Small intestine (tissue), 7 donors: ENCODE data around the gene ARHGEF28. TPM values are rescaled to one million over a fixed set of nuclear protein-coding genes. Genes with fewer than 3 reads are reported as not detected.

Source experiments
- DNase-seq, 2 donors: peaks; one replicate each; pipeline versions ENCODE4 v3.0.0 to v3.0.0-alpha.2; 2013
- FAIRE-seq: peaks from 2 replicates; lab custom pipeline; 2012; peaks lifted over from hg19 to GRCh38; lab: Jason Lieb, UNC
- H3K27ac ChIP-seq, 3 donors: one replicate each; pipeline ENCODE4 v1.5.1; 2013; ENCODE audit warnings: low read length in 2 of 3, mild to moderate bottlenecking in 2 of 3, control low read depth in 1 of 3, inconsistent platforms in 1 of 3, low read depth in 1 of 3, moderate library complexity in 1 of 3
- H3K27me3 ChIP-seq, 3 donors: one replicate each; pipeline ENCODE4 v1.6.1; 2013; ENCODE audit warnings: low read length in 3 of 3, inconsistent platforms in 1 of 3; ENCODE audit not compliant: control insufficient read depth in 3 of 3, insufficient read depth in 3 of 3
- H3K36me3 ChIP-seq, 3 donors: one replicate each; pipeline ENCODE4 v1.6.1; 2013; ENCODE audit warnings: low read length in 3 of 3, inconsistent platforms in 1 of 3, low read depth in 1 of 3, mild to moderate bottlenecking in 1 of 3, moderate library complexity in 1 of 3; ENCODE audit not compliant: control insufficient read depth in 3 of 3, insufficient read depth in 2 of 3
- H3K4me1 ChIP-seq, 3 donors: one replicate each; pipeline ENCODE4 v1.6.1; 2013; ENCODE audit warnings: low read length in 2 of 3, inconsistent platforms in 1 of 3, low read depth in 1 of 3, mild to moderate bottlenecking in 1 of 3, moderate library complexity in 1 of 3; ENCODE audit not compliant: control insufficient read depth in 3 of 3, insufficient read depth in 2 of 3
- H3K4me3 ChIP-seq, 3 donors: one replicate each; pipeline ENCODE4 v1.5.1; 2013; ENCODE audit warnings: low read length in 3 of 3, control low read depth in 1 of 3, inconsistent platforms in 1 of 3, low read depth in 1 of 3, mild to moderate bottlenecking in 1 of 3, moderate library complexity in 1 of 3
- H3K9me3 ChIP-seq, 2 donors: one replicate each; pipeline ENCODE4 v1.6.1; 2013; ENCODE audit warnings: low read depth in 1 of 2, low read length in 1 of 2; ENCODE audit not compliant: control insufficient read depth in 2 of 2, insufficient read depth in 1 of 2
- whole genome bisulfite sequencing, 3 donors: extraction: QIAGEN DNeasy Blood & Tissue Kit; methylation state at CpG; one replicate each; pipeline ENCODE4 v1.1.7; 2013; 5-methylcytosine and 5-hydroxymethylcytosine counted together
- polyA plus RNA-seq, 4 donors: library from polyadenylated mRNA; stranded (reverse) in 3 of 4; unstranded in 1 of 4; fragments of 200-250 nt in 3 of 4; fragments of 120-200 nt in 1 of 4; gene quantifications; one replicate each; pipeline versions ENCODE4 v1.2.1 to v1.2.3, GENCODE V29; 2013
- donor health status: healthy with polysubstance abuse.
- donor health status: control.
- donor health status: control.
- donor health status: Bipolar disorder and iron deficiency.
- donor health status: healthy.

The ARHGEF28 gene
- polyA plus RNA-seq, 4 donors, result 1.1 to 16.5 (median 2.7) TPM

DNA sequence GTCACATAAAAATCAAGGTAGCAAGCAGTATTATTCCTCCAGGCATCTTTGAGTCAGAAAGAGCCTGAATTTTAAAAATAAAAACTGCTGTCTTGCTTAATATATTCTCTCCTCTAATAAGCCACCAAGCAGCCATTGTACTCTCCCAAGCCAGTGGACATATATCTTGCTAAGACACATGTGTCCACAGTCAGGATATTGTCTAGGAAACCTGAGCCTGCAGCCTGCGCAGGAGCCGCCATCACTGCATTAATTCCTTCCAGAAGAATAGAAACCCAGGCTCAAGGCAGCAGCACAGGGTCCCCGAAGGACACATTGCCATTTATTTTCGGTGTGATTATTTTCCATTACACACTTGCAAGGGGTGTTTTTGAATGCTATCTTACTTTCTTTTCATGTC lies 345.3 kb downstream of the ARHGEF28 start:
- H3K4me1 ChIP-seq, result no peaks in the 10 kb centered on the region
- no peaks in the 10 kb centered on the region for H3K36me3 ChIP-seq
- DNase-seq (no peak), FAIRE-seq (no peak)
- peaks cover 0 to 2% (median 0%) of the 10 kb centered on the region in 3 donors for H3K27me3 ChIP-seq
- H3K9me3 ChIP-seq, result no peaks in the 10 kb centered on the region
- no peak overlapping the region for H3K27ac ChIP-seq
- WGBS, 3 donors, result 87 to 95% (median 92%) methylated on average over 4 of the region's 4 CpGs
- no peak overlapping the region for H3K4me3 ChIP-seq

DNA sequence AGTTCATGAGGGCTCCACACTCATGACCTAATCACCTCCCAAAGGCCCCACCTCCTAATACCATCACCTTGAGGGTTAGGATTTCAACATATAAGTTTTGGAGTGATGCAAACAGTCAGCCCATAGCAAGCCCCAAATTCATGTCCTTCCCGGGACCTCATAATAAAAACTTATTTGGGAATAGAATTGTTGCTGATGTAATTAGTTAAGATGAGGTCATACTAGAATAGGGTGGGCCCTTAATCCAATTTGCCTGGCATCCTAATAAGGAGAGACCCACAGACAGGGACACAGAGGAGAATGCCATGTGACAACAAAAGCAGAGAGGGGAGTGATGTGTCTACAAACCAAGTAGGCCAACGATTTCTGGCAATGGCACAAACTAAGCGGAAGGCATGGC lies 347.1 kb downstream of the ARHGEF28 start:
- Histone ChIP-seq H3K27ac (no peak overlapping the region), H3K9me3 (no peaks in the 10 kb centered on the region), H3K27me3 (peaks cover 0 to 2% (median 0%) of the 10 kb centered on the region in 3 donors), H3K4me1 (no peaks in the 10 kb centered on the region), H3K4me3 (no peak overlapping the region), H3K36me3 (no peaks in the 10 kb centered on the region)
- DNase-seq (no peak), FAIRE-seq (no peak)
- 88 to 91% (median 90%) methylated on average over 3 of the region's 3 CpGs for WGBS, 3 donors

DNA sequence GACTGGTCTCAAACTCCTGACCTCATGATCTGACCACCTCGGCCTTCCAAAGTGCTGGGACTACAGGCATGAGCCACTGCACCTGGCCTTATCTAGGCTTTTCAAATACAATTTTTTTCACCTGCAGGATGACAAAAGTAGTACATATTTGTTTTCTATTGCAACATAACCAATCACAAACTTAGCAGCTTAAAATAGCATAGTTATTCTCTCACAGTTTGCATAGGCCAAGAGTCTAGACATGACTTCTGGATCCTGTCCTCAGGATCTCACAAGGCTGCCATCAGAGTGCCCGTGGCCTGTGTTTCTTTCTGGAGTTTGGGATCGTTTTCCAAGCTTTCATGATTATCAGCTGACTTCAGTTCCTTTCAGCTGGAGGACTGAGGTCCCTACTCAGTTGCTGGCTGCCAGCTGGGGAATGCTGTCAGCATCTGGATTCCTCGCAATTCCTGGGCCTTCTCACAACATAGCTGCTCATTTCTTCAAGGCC lies 348.9 kb downstream of the ARHGEF28 start:
- no peak overlapping the region for H3K27ac ChIP-seq

DNA sequence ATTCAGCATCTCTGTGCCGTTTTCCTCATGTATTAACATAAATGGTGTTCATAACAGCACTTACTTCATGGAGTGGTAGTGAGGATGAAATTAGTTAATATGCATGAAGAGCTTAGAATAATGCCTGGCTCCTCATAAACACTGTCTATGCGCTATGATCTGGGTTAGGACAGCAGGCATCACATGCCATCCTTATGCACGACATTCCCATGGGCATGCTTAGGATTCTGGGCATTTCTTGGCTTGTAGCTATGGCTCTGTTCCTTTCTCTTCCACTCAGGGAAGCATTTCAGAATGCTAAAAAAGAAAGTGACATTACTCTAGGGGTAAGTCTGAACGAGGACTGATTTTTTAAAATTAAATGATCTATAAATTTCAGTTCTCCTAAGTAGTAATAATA lies 349.8 kb downstream of the ARHGEF28 start:
- DNase-seq (no peak), FAIRE-seq (no peak)
- WGBS, 3 donors, result 79 to 86% (median 83%) methylated on average over 4 of the region's 4 CpGs
- H3K4me3 ChIP-seq, result no peak overlapping the region
- no peak overlapping the region for H3K27ac ChIP-seq
- no peaks in the 10 kb centered on the region for H3K4me1 ChIP-seq
- no peaks in the 10 kb centered on the region for H3K36me3 ChIP-seq
- no peaks in the 10 kb centered on the region for H3K9me3 ChIP-seq
- no peaks in the 10 kb centered on the region for H3K27me3 ChIP-seq

More for the DNA sequence above, 348.9 kb downstream of the ARHGEF28 start:
- FAIRE-seq (no peak), DNase-seq (no peak)
- 63 to 81% (median 76%) methylated on average over 4 of the region's 4 CpGs for WGBS, 3 donors
- no peaks in the 10 kb centered on the region for H3K9me3 ChIP-seq
- H3K36me3 ChIP-seq, result no peaks in the 10 kb centered on the region
- no peak overlapping the region for H3K4me3 ChIP-seq
- no peaks in the 10 kb centered on the region for H3K27me3 ChIP-seq
- H3K4me1 ChIP-seq, result no peaks in the 10 kb centered on the region

DNA sequence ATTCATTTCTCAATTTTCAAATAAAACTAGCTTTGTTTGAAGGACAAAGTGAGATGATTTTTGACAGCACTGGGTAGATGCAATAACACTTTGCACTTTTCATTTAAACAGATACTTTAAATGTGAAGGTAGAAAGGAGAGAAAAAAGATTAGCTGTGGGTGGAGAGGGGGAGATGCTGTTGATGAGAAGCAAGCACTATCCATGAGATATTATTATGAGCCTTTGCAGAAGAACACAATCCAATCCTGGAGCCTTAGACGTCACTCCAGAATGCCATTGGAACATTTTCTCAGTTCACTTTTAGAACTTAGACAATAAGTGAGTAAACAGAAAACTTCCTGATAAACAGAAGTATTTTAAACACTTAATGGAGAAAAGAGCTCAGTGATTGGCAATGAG lies 351.1 kb downstream of the ARHGEF28 start:
- FAIRE-seq (no peak), DNase-seq (no peak)
- Histone ChIP-seq H3K9me3 (no peaks in the 10 kb centered on the region), H3K4me1 (no peaks in the 10 kb centered on the region), H3K27ac (no peak overlapping the region), H3K36me3 (no peaks in the 10 kb centered on the region), H3K4me3 (no peak overlapping the region), H3K27me3 (no peaks in the 10 kb centered on the region)
- WGBS, 3 donors, result 81 to 90% (median 83%) methylated on average over 1 of the region's 1 CpG

DNA sequence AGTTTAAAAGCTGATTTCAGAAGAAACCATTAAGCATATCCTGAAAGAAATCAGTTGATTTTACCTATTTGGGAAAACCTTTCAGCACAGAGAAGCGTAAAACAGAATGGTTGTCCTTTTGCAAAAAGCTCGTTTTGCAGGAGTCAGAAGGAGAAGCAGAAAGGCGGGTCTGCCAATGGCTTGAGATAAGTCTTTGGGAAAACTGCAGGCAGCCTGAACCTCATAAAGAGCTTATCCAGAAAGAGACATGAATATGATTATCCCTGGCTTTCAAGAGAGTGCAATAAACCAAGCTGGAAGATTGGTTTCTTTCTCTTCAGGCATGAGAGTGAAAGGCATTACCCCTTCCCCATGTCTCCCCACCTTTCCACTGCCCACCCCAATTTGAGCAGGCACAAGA lies 353.3 kb downstream of the ARHGEF28 start:
- Histone ChIP-seq H3K27me3 (no peaks in the 10 kb centered on the region), H3K36me3 (no peaks in the 10 kb centered on the region), H3K27ac (no peak overlapping the region), H3K4me1 (no peaks in the 10 kb centered on the region), H3K4me3 (no peak overlapping the region), H3K9me3 (no peaks in the 10 kb centered on the region)
- DNase-seq (no peak), FAIRE-seq (no peak)
- 76 to 83% (median 81%) methylated on average over 3 of the region's 3 CpGs for WGBS, 3 donors

DNA sequence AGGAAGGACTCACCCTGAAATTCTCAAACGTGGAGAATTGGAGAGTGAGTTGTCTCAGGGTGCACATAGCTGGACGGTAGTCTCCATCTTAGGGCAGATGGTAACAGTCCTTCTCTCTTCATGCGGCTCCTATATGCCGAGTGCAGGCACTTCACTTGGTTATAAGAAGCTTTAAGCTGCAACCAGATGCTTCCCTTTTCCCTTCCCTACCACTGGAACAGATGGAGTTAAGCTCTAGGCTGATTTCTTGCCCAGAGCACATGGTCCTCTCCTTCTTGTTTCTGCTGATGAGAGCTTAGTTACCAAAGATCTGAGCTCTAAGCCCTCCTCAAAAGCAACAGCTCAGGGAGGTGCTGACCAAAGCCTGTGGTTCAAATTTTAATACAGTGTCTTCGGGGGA lies 355.7 kb downstream of the ARHGEF28 start:
- H3K9me3 ChIP-seq, result no peaks in the 10 kb centered on the region
- no peak for DNase-seq
- no peak overlapping the region for H3K27ac ChIP-seq
- no peak for FAIRE-seq
- H3K4me1 ChIP-seq, result no peaks in the 10 kb centered on the region
- no peak overlapping the region for H3K4me3 ChIP-seq
- H3K27me3 ChIP-seq, result no peaks in the 10 kb centered on the region
- 78 to 85% (median 84%) methylated on average over 5 of the region's 5 CpGs for WGBS, 3 donors
- no peaks in the 10 kb centered on the region for H3K36me3 ChIP-seq

DNA sequence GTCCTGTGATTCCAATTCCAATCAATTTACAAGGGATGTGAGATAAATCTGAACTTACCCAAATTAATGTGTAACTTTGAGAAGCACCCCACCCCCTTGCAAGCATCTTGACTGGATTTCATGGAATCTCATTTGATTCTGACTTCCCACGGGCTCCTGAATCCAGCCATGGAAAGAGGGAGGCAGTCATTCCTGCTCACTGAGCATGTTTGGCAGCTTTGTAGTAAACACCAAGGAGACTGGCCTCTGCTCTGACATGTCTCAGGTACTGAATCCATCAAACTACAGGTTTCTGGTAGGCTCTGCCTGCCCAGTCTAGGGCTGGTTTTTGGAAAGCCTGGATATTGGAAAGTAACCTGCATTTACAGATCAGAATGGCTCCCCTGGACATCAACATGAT lies 357.6 kb downstream of the ARHGEF28 start:
- Histone ChIP-seq H3K4me1 (no peaks in the 10 kb centered on the region), H3K27me3 (no peaks in the 10 kb centered on the region), H3K9me3 (no peaks in the 10 kb centered on the region), H3K36me3 (no peaks in the 10 kb centered on the region), H3K27ac (no peak overlapping the region), H3K4me3 (no peak overlapping the region)
- no peak for DNase-seq
- no peak for FAIRE-seq
- WGBS, 3 donors, result 19 to 68% (median 58%) methylated on average over 1 of the region's 1 CpG

DNA sequence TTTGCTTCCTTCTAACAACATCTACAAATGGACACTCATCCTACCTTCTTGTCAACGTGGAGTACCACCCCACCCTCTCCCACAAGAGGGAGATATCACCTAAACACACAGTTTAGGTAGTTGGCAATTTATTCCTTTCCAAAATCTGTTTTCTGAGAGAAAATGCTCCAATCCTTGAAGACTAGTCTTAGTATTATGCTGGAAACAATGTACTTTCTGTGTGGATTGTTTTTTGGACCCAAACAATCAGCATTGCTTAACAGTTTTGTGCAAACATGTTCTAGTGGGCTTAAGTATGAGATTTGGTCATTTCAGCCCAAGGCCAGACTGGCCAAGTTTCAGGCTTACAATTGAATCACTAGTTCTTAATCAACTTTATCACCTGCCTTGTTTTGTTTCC lies 359.1 kb downstream of the ARHGEF28 start:
- FAIRE-seq, result no peak
- WGBS, 3 donors, result 12 to 22% (median 17%) methylated on average over 1 of the region's 1 CpG
- no peak overlapping the region for H3K27ac ChIP-seq
- no peaks in the 10 kb centered on the region for H3K36me3 ChIP-seq
- H3K9me3 ChIP-seq, result no peaks in the 10 kb centered on the region
- DNase-seq, result peak in 1 of 2 donors; percentile 9
- H3K4me3 ChIP-seq, result no peak overlapping the region
- no peaks in the 10 kb centered on the region for H3K27me3 ChIP-seq
- no peaks in the 10 kb centered on the region for H3K4me1 ChIP-seq
